Measurements from ENCODE around the gene TMC4. TPM values are rescaled to one million over a fixed set of nuclear protein-coding genes. Genes with fewer than 3 reads are reported as not detected.

Gene TMC4
- polyA plus RNA-seq, 1 donor from 2014 or later = 0.15 TPM

GRCh38 chr19:54156953-54157352 lies 16.0 kb downstream of the TMC4 start:
- H3K4me2 ChIP-seq (ENCODE audit: low read length) = no peak overlapping the region
- H3K9me2 ChIP-seq (ENCODE audit: insufficient read depth, low read length) = no peaks in the 10 kb centered on the region
- peaks cover 9% of the 10 kb centered on the region for H3K79me2 ChIP-seq (replicated peaks; ENCODE audit: insufficient read depth, low read length)
- no peaks in the 10 kb centered on the region for H3K27me3 ChIP-seq (ENCODE audit: insufficient read depth, low read depth, low read length)
- H2AFZ ChIP-seq (ENCODE audit: low read depth, low read length) = no peak overlapping the region
- no peak overlapping the region for H3K27ac ChIP-seq (ENCODE audit: low read length)
- no peak overlapping the region for H3K4me3 ChIP-seq (ENCODE audit: low read length)
- no peaks in the 10 kb centered on the region for H3F3A ChIP-seq (ENCODE audit: insufficient read depth, low read length, poor library complexity, severe bottlenecking)
- H4K20me1 ChIP-seq (ENCODE audit: insufficient read depth) = no peaks in the 10 kb centered on the region
- H3K9me3 ChIP-seq (ENCODE audit: low read length) = no peaks in the 10 kb centered on the region
- H3K36me3 ChIP-seq (ENCODE audit: insufficient read depth, low read length) = no peaks in the 10 kb centered on the region
- no peak for TF ChIP-seq RAD21 (conservative IDR thresholded peaks at IDR 0.05)
- TF ChIP-seq POLR2AphosphoS5 (IDR thresholded peaks at IDR 0.05) = no peak
- no peak for TF ChIP-seq MXI1 (conservative IDR thresholded peaks at IDR 0.05; ENCODE audit: poor library complexity, severe bottlenecking)
- TF ChIP-seq, protein P1, sequence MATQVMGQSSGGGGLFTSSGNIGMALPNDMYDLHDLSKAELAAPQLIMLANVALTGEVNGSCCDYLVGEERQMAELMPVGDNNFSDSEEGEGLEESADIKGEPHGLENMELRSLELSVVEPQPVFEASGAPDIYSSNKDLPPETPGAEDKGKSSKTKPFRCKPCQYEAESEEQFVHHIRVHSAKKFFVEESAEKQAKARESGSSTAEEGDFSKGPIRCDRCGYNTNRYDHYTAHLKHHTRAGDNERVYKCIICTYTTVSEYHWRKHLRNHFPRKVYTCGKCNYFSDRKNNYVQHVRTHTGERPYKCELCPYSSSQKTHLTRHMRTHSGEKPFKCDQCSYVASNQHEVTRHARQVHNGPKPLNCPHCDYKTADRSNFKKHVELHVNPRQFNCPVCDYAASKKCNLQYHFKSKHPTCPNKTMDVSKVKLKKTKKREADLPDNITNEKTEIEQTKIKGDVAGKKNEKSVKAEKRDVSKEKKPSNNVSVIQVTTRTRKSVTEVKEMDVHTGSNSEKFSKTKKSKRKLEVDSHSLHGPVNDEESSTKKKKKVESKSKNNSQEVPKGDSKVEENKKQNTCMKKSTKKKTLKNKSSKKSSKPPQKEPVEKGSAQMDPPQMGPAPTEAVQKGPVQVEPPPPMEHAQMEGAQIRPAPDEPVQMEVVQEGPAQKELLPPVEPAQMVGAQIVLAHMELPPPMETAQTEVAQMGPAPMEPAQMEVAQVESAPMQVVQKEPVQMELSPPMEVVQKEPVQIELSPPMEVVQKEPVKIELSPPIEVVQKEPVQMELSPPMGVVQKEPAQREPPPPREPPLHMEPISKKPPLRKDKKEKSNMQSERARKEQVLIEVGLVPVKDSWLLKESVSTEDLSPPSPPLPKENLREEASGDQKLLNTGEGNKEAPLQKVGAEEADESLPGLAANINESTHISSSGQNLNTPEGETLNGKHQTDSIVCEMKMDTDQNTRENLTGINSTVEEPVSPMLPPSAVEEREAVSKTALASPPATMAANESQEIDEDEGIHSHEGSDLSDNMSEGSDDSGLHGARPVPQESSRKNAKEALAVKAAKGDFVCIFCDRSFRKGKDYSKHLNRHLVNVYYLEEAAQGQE (IDR thresholded peaks at IDR 0.05; ENCODE audit: borderline replicate concordance) = no peak
- TF ChIP-seq EP300 (conservative IDR thresholded peaks at IDR 0.05; ENCODE audit: poor library complexity, severe bottlenecking) = no peak
- TF ChIP-seq, protein P2, sequence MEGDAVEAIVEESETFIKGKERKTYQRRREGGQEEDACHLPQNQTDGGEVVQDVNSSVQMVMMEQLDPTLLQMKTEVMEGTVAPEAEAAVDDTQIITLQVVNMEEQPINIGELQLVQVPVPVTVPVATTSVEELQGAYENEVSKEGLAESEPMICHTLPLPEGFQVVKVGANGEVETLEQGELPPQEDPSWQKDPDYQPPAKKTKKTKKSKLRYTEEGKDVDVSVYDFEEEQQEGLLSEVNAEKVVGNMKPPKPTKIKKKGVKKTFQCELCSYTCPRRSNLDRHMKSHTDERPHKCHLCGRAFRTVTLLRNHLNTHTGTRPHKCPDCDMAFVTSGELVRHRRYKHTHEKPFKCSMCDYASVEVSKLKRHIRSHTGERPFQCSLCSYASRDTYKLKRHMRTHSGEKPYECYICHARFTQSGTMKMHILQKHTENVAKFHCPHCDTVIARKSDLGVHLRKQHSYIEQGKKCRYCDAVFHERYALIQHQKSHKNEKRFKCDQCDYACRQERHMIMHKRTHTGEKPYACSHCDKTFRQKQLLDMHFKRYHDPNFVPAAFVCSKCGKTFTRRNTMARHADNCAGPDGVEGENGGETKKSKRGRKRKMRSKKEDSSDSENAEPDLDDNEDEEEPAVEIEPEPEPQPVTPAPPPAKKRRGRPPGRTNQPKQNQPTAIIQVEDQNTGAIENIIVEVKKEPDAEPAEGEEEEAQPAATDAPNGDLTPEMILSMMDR (IDR thresholded peaks at IDR 0.05; ENCODE audit: poor library complexity, severe bottlenecking) = no peak
- TF ChIP-seq EZH2 (IDR thresholded peaks at IDR 0.05; ENCODE audit: borderline replicate concordance, insufficient read depth, low read length, poor library complexity, severe bottlenecking) = no peak
- no peak for TF ChIP-seq TAF1 (IDR thresholded peaks at IDR 0.05; ENCODE audit: low read depth)
- TF ChIP-seq SMC3 (conservative IDR thresholded peaks at IDR 0.05; ENCODE audit: poor library complexity) = no peak
- no peak overlapping the region for H3K9ac ChIP-seq (ENCODE audit: low read length)

GRCh38 chr19:54156490-54156889 lies 16.5 kb downstream of the TMC4 start:
- Histone ChIP-seq H3K79me2 (replicated peaks; ENCODE audit: insufficient read depth, low read length) (peaks cover 9% of the 10 kb centered on the region), H3K9ac (ENCODE audit: low read length) (no peak overlapping the region), H3F3A (ENCODE audit: insufficient read depth, low read length, poor library complexity, severe bottlenecking) (no peaks in the 10 kb centered on the region), H2AFZ (ENCODE audit: low read depth, low read length) (no peak overlapping the region), H3K4me3 (ENCODE audit: low read length) (no peak overlapping the region), H3K27me3 (ENCODE audit: insufficient read depth, low read depth, low read length) (no peaks in the 10 kb centered on the region), H3K27ac (ENCODE audit: low read length) (no peak overlapping the region), H3K36me3 (ENCODE audit: insufficient read depth, low read length) (no peaks in the 10 kb centered on the region), H3K9me2 (ENCODE audit: insufficient read depth, low read length) (no peaks in the 10 kb centered on the region), H3K4me2 (ENCODE audit: low read length) (no peak overlapping the region), H3K9me3 (ENCODE audit: low read length) (no peaks in the 10 kb centered on the region), H4K20me1 (ENCODE audit: insufficient read depth) (no peaks in the 10 kb centered on the region)
- TF ChIP-seq TAF1 (IDR thresholded peaks at IDR 0.05; ENCODE audit: low read depth) = no peak
- TF ChIP-seq, protein P1 (IDR thresholded peaks at IDR 0.05; ENCODE audit: borderline replicate concordance) = no peak
- no peak for TF ChIP-seq EZH2 (IDR thresholded peaks at IDR 0.05; ENCODE audit: borderline replicate concordance, insufficient read depth, low read length, poor library complexity, severe bottlenecking)
- TF ChIP-seq RAD21 (conservative IDR thresholded peaks at IDR 0.05) = no peak
- TF ChIP-seq SMC3 (conservative IDR thresholded peaks at IDR 0.05; ENCODE audit: poor library complexity) = no peak
- TF ChIP-seq EP300 (conservative IDR thresholded peaks at IDR 0.05; ENCODE audit: poor library complexity, severe bottlenecking) = no peak
- TF ChIP-seq MXI1 (conservative IDR thresholded peaks at IDR 0.05; ENCODE audit: poor library complexity, severe bottlenecking) = no peak
- no peak for TF ChIP-seq POLR2AphosphoS5 (IDR thresholded peaks at IDR 0.05)
- TF ChIP-seq, protein P2 (IDR thresholded peaks at IDR 0.05; ENCODE audit: poor library complexity, severe bottlenecking) = no peak

Data from neural cell (in vitro differentiated cells).